Measurements from ENCODE around the gene PRKD2. TPM values are rescaled to one million over a fixed set of nuclear protein-coding genes. Genes with fewer than 3 reads are reported as not detected.
"Not testable (repeated sequence)": the region's sequence is repeated elsewhere in the genome, so short reads cannot be mapped to it uniquely, and the experiment has no call there.

Gene PRKD2
- total and polyA plus RNA-seq, 2 experiments from 2014 or later, result 24.7 to 25.5 TPM

- no peaks in the 10 kb centered on the region for H3K36me3 ChIP-seq
- peak in 1 of 2 donors; percentile 82 for DNase-seq (ENCODE audit: low read depth in 1 of 2, low spot score in 1 of 2)
- no peaks in the 10 kb centered on the region for H3K27me3 ChIP-seq
- H3K27ac ChIP-seq, result peak overlapping the region; percentile 43
- no peak overlapping the region for H3K4me3 ChIP-seq
- peaks cover 8% of the 10 kb centered on the region for H3K4me1 ChIP-seq (ENCODE audit: low read depth)
- no peaks in the 10 kb centered on the region for H3K9me3 ChIP-seq (ENCODE audit: low read depth)
- TF ChIP-seq CTCF (IDR thresholded peaks at IDR 0.05; ENCODE audit: low read depth, low read length), result no peak
Measured at GRCh38 chr19:46629546-46630025, 87.3 kb downstream of the PRKD2 start.

GRCh38 chr19:46628970-46629369 is 87.9 kb downstream of the PRKD2 start:
- H3K27me3 ChIP-seq; H3K27ac ChIP-seq; H3K9me3 ChIP-seq (ENCODE audit: low read depth); DNase-seq (ENCODE audit: low read depth in 1 of 2, low spot score in 1 of 2); H3K36me3 ChIP-seq; H3K4me3 ChIP-seq; H3K4me1 ChIP-seq (ENCODE audit: low read depth): not testable (repeated sequence)

- Histone ChIP-seq H3K36me3 (no peaks in the 10 kb centered on the region), H3K27me3 (no peaks in the 10 kb centered on the region), H3K4me3 (no peak overlapping the region), H3K9me3 (ENCODE audit: low read depth) (no peaks in the 10 kb centered on the region), H3K27ac (no peak overlapping the region), H3K4me1 (ENCODE audit: low read depth) (peaks cover 8% of the 10 kb centered on the region)
- TF ChIP-seq CTCF (IDR thresholded peaks at IDR 0.05; ENCODE audit: low read depth, low read length), result no peak
- no peak for DNase-seq (ENCODE audit: low read depth in 1 of 2, low spot score in 1 of 2)
Measured at GRCh38 chr19:46626446-46626845, 90.5 kb downstream of the PRKD2 start.

- no peak overlapping the region for H3K4me3 ChIP-seq
- H3K9me3 ChIP-seq (ENCODE audit: low read depth), result no peaks in the 10 kb centered on the region
- peaks cover 14% of the 10 kb centered on the region for H3K4me1 ChIP-seq (ENCODE audit: low read depth)
- H3K36me3 ChIP-seq, result no peaks in the 10 kb centered on the region
- TF ChIP-seq CTCF (IDR thresholded peaks at IDR 0.05; ENCODE audit: low read depth, low read length), result no peak
- H3K27ac ChIP-seq, result peak overlapping the region; percentile 45
- DNase-seq (ENCODE audit: low read depth in 1 of 2, low spot score in 1 of 2), result no peak
- no peaks in the 10 kb centered on the region for H3K27me3 ChIP-seq
Measured at GRCh38 chr19:46625731-46626130, 91.2 kb downstream of the PRKD2 start.

- peak in 1 of 2 donors; percentile 90 for DNase-seq (ENCODE audit: low read depth in 1 of 2, low spot score in 1 of 2)
- Histone ChIP-seq H3K36me3 (no peaks in the 10 kb centered on the region), H3K9me3 (ENCODE audit: low read depth) (no peaks in the 10 kb centered on the region), H3K27me3 (no peaks in the 10 kb centered on the region), H3K4me1 (ENCODE audit: low read depth) (peaks cover 16% of the 10 kb centered on the region), H3K4me3 (no peak within 1 kb of the TSS), H3K27ac (peak within 1 kb of the TSS; percentile 45)
- TF ChIP-seq CTCF (IDR thresholded peaks at IDR 0.05; ENCODE audit: low read depth, low read length), result no peak
Measured at GRCh38 chr19:46624958-46625661, 91.8 kb downstream of the PRKD2 start, which contains the start of gene PTGIR. PTGIR (minus strand) TSS chr19:46625089; CDS start chr19:46624225, 864 bp downstream.

Other genes starting within 250 kb of the PRKD2 start
- gene PNMA8A, start 245.6 kb downstream of the PRKD2 start, total RNA-seq, result 67.8 and 71.7 TPM in 2 replicates
- gene PNMA8A, start 245.6 kb downstream of the PRKD2 start, polyA plus RNA-seq, result 38.3 and 46.4 TPM in 2 replicates
- gene PNMA8B, start 221.2 kb downstream of the PRKD2 start, total RNA-seq, result 8.8 and 13.5 TPM in 2 replicates
- gene PNMA8B, start 221.2 kb downstream of the PRKD2 start, polyA plus RNA-seq, result 4.1 and 8.8 TPM in 2 replicates
- 414 and 867 TPM in 2 replicates for gene CALM3, start 115.8 kb downstream of the PRKD2 start, total RNA-seq
- 412 and 576 TPM in 2 replicates for gene CALM3, start 115.8 kb downstream of the PRKD2 start, polyA plus RNA-seq
- 0.12 and 0.35 TPM in 2 replicates for gene PTGIR, start 92.0 kb downstream of the PRKD2 start, total RNA-seq
- gene PTGIR, start 92.0 kb downstream of the PRKD2 start, polyA plus RNA-seq, result 0.82 TPM in 1 of 2 replicates, not detected in the other
- not detected in 2 replicates for gene GNG8, start 80.9 kb downstream of the PRKD2 start, total RNA-seq
- gene GNG8, start 80.9 kb downstream of the PRKD2 start, polyA plus RNA-seq, result 6.8 and 16.2 TPM in 2 replicates
- 115 and 142 TPM in 2 replicates for gene DACT3, start 55.9 kb downstream of the PRKD2 start, total RNA-seq
- 107 and 153 TPM in 2 replicates for gene DACT3, start 55.9 kb downstream of the PRKD2 start, polyA plus RNA-seq
- gene FKRP, start 28.9 kb upstream of the PRKD2 start, total RNA-seq, result 39.1 and 50.3 TPM in 2 replicates
- gene FKRP, start 28.9 kb upstream of the PRKD2 start, polyA plus RNA-seq, result 20.4 and 25.3 TPM in 2 replicates
- 115 and 144 TPM in 2 replicates for gene STRN4, start 29.3 kb upstream of the PRKD2 start, total RNA-seq
- gene STRN4, start 29.3 kb upstream of the PRKD2 start, polyA plus RNA-seq, result 98.4 and 110 TPM in 2 replicates
- gene SLC1A5, start 71.5 kb upstream of the PRKD2 start, total RNA-seq, result 37.9 and 63.6 TPM in 2 replicates
- 43.0 and 64.9 TPM in 2 replicates for gene SLC1A5, start 71.5 kb upstream of the PRKD2 start, polyA plus RNA-seq
- 76.5 and 139 TPM in 2 replicates for gene AP2S1, start 133.7 kb upstream of the PRKD2 start, total RNA-seq
- 206 and 260 TPM in 2 replicates for gene AP2S1, start 133.7 kb upstream of the PRKD2 start, polyA plus RNA-seq
- gene ARHGAP35, start 143.9 kb upstream of the PRKD2 start, total RNA-seq, result 31.6 and 36.9 TPM in 2 replicates
- 15.9 and 19.8 TPM in 2 replicates for gene ARHGAP35, start 143.9 kb upstream of the PRKD2 start, polyA plus RNA-seq